Activated CD8-positive, alpha-beta memory T cell treated with anti-CD3 and anti-CD28 coated beads for 36 hours (primary cell): ENCODE results near the gene STAG3. TPM values are rescaled to one million over a fixed set of nuclear protein-coding genes. Genes with fewer than 3 reads are reported as not detected.
"Not testable (repeated sequence)": the region's sequence is repeated elsewhere in the genome, so short reads cannot be mapped to it uniquely, and the experiment has no call there.

Experiments used
- CTCF ChIA-PET: fragments of 350-600 bp; sonication (Branson Sonifier 250); formaldehyde crosslinking; loops from one replicate; lab custom pipeline; 2021; ENCODE audit warnings: antibody characterized with exemption; lab: Charles Lee
- POLR2A ChIA-PET: fragments of 350-600 bp; sonication (Branson Sonifier 250); formaldehyde crosslinking; loops from one replicate; lab custom pipeline; 2021; ENCODE audit warnings: antibody characterized with exemption; lab: Charles Lee
- total RNA-seq, 2 experiments: library from RNA; stranded (reverse); gene quantifications; one replicate each; pipeline ENCODE4 v1.2.3, GENCODE V29; 2021

Gene STAG3, protein sequence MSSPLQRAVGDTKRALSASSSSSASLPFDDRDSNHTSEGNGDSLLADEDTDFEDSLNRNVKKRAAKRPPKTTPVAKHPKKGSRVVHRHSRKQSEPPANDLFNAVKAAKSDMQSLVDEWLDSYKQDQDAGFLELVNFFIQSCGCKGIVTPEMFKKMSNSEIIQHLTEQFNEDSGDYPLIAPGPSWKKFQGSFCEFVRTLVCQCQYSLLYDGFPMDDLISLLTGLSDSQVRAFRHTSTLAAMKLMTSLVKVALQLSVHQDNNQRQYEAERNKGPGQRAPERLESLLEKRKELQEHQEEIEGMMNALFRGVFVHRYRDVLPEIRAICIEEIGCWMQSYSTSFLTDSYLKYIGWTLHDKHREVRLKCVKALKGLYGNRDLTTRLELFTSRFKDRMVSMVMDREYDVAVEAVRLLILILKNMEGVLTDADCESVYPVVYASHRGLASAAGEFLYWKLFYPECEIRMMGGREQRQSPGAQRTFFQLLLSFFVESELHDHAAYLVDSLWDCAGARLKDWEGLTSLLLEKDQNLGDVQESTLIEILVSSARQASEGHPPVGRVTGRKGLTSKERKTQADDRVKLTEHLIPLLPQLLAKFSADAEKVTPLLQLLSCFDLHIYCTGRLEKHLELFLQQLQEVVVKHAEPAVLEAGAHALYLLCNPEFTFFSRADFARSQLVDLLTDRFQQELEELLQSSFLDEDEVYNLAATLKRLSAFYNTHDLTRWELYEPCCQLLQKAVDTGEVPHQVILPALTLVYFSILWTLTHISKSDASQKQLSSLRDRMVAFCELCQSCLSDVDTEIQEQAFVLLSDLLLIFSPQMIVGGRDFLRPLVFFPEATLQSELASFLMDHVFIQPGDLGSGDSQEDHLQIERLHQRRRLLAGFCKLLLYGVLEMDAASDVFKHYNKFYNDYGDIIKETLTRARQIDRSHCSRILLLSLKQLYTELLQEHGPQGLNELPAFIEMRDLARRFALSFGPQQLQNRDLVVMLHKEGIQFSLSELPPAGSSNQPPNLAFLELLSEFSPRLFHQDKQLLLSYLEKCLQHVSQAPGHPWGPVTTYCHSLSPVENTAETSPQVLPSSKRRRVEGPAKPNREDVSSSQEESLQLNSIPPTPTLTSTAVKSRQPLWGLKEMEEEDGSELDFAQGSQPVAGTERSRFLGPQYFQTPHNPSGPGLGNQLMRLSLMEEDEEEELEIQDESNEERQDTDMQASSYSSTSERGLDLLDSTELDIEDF
- total RNA-seq, result 1 to 10 TPM; 6.2 to 7.1 TPM

DNA sequence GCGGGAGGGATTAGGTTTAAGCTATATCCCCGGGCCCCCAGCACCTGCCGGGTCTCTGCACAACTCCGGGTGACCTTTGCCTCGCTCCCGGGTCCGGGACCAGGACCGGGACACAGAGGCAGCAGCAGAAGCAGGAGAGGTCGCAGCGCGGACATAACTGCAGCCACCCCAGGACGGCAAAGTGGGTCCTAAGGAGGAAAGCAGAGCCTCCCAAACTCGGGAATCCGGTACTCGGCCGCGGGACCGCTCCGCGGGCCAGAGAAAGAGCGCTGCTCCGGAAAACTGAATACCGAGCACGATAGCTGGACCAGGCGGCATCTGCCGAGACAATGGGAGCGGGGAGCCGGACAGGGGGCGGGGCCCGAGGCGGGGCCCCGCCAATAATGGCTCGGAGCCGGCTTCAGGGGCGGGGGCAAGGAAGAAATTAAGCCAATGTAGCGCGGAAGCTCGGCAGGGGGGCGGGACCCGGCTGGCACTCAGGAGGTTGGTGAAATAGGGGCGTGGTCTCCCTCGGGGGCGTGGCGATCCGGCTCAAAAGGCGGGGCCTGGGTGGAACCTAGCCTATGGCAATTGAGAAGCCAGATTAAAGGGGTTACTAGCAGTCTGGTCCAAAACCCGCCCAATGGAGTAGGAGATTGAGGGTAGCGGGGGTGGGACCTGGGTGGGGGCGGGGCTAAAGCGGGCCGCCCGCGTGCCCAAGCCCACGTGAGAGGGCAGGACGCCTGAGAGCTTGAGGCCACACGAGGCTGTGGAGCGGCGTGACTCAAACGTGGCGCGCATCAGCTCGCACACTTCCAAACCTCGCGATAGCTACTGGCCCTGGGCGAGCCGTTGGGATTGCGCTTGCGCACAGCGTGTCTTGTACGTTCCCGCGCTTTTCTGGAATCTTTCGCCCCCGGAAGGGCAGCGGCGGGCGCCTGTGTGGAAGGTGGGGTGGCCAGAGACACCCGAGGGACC is at the start of gene STAG3, which contains the start of gene GPC2:
STAG3 (plus strand) TSS at position 874 of the 957 bp plus-strand sequence. CDS start 2,639 bp downstream, outside the sequence.
GPC2 (minus strand) TSS at position 337 of the 957 bp plus-strand sequence; CDS start at position 155, 182 bp downstream.
- ChIA-PET POLR2A (interaction anchor here (0.5 to 1.0 kb wide), 3 partner anchors 9 to 497 kb away, joined by 3 to 4 read pairs (median 3); partner anchors contain the start of genes GAL3ST4 and ZCWPW1), CTCF (interaction anchor here (0.6 to 1.7 kb wide), 3 partner anchors 9 to 41 kb away, joined by 4 to 5 read pairs (median 4); partner anchors contain the start of gene GAL3ST4)

DNA sequence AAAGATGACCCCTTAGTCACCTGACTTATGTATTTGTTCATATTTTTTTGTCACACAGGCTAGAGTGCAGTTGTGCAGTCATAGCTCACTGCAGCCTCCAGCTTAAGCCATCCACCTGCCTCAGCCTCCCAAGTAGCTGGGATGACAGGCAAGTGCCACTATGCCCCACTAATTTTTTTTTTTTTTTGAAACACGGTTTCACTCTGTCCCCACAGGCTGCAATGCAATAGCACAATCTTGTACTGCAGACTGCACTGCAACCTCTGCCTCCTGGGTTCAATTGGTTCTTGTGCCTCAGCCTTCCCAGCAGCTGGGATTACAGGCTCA is 49.1 kb upstream of the STAG3 start:
- CTCF ChIA-PET, result interaction anchor here (0.8 to 1.7 kb wide), 2 partner anchors 18 to 27 kb away, joined by 3 to 11 read pairs; partner anchors contain the start of genes AP4M1 and MCM7
- POLR2A ChIA-PET, result interaction anchor here (0.8 to 1.0 kb wide), 2 partner anchors 19 to 27 kb away, joined by 3 to 6 read pairs; partner anchors contain the start of genes AP4M1 and MCM7

DNA sequence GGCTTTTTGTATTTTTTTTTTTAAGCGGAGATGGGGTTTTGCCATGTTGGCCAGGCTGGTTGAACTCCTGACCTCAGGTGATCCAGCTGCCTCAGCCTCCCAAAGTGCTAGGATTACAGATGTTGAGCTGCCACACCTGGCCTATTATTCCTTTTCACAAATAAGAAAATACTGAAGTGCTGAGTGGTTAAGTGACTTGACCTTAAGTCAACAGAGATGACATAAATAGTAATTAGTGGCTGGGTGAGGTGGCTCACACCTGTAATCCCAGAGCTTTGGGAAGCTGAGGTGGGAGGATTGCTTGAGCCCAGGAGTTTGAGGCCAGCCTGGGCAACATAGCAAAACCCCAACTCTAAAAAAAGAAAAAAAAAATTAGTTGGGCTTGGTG is 47.5 kb upstream of the STAG3 start:
- ChIA-PET CTCF (interaction anchor here (0.6 to 3.7 kb wide), 13 partner anchors 9 to 277 kb away, joined by 3 to 16 read pairs (median 3); partner anchors contain the start of gene AP4M1), POLR2A (interaction anchor here (0.7 to 1.0 kb wide), 2 partner anchors 8 to 299 kb away, joined by 3 to 4 read pairs; partner anchors contain the start of gene ZCWPW1)

DNA sequence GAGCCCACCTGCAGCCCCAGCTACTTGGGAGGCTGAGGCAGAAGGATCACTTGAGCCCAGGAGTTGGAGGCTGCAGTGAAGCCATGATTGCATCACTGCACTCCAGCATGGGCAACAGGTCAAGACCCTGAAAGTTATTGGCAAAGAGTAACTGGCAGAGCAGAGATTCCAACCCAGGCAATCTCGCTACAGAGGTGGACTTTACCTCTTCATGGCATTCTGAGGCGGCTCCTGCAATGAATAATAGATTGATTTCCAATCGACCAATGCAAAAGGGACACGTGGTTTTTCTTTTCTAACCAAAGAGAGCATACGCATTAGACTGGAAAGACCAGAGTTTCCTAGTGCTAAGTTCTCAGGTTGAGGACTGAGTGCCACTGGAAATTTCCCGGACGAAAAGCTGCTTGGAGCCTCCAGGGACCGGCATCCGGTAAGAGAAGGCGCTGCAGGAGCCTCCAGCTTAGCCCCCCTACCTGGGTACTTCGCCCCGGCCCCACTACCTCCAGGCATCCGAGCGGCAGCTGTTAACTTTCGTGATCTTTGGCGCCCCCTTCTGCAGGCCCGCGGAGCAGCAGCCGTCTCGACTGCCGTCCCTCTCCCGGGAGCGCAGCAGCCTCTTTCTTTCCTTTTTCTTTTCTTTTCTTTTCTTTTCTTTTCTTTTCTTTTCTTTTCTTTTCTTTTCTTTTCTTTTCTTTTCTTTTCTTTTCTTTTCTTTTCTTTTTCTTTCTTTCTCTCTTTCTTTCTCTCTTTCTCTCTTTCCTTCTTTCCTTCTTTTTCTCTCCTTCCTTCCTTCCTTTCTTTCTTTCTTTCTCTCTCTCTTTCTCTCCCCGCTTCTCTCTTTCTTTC is 46.9 kb upstream of the STAG3 start:
- ChIA-PET POLR2A (interaction anchor here (0.7 to 1.0 kb wide), 2 partner anchors 298 to 499 kb away, joined by 3 to 11 read pairs; partner anchors contain the start of gene ZCWPW1), CTCF (interaction anchor here (0.6 to 3.7 kb wide), 14 partner anchors 10 to 276 kb away, joined by 3 to 16 read pairs (median 3); partner anchors contain the start of gene AP4M1)

DNA sequence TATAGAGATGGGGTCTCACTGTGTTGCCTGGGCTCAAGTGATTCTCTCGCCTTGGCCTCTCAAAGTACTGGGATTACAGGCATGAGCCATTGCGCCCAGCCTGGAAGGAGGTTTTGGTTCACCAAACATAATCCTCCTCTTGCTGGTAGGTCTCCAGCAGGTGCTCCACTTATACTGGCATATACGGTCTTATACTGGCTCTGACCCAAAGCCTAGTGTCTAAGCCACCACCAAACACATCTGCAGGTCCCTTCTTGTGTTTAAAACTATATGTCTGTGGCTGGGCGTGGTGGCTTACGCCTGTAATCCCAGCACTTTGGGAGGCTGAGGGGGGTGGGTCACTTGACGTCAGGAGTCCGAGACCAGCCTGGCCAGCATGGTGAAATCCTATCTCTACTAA is 45.6 kb upstream of the STAG3 start:
- CTCF ChIA-PET, result interaction anchor here (0.8 to 3.7 kb wide), 12 partner anchors 11 to 318 kb away, joined by 3 to 16 read pairs (median 6); partner anchors contain the start of gene LAMTOR4
- POLR2A ChIA-PET, result no interaction called here

DNA sequence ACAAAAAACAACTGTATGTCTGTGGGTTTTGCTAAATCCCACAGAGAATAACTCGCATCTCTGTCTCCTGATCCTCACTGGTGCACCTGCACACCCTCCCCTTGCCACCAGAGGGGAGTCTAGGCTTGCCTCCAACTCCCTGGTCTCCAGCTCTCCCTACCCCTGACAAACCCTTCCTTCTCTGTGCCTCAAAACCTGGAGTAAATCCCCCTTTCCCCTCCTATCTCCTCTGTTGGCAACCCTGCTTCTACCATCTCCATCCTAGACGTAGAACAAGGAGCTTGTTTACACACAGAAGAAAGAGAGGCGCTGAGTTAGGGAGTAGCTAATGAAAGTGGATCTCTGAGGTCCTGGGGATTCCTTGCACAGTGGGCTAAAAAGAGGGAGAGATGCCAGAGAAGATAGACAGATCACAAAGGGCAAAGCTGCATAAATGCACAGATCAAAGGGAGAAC is 45.0 kb upstream of the STAG3 start:
- ChIA-PET POLR2A (no interaction called here), CTCF (interaction anchor here (0.8 to 3.7 kb wide), 13 partner anchors 12 to 318 kb away, joined by 3 to 16 read pairs (median 6); partner anchors contain the start of gene LAMTOR4)

DNA sequence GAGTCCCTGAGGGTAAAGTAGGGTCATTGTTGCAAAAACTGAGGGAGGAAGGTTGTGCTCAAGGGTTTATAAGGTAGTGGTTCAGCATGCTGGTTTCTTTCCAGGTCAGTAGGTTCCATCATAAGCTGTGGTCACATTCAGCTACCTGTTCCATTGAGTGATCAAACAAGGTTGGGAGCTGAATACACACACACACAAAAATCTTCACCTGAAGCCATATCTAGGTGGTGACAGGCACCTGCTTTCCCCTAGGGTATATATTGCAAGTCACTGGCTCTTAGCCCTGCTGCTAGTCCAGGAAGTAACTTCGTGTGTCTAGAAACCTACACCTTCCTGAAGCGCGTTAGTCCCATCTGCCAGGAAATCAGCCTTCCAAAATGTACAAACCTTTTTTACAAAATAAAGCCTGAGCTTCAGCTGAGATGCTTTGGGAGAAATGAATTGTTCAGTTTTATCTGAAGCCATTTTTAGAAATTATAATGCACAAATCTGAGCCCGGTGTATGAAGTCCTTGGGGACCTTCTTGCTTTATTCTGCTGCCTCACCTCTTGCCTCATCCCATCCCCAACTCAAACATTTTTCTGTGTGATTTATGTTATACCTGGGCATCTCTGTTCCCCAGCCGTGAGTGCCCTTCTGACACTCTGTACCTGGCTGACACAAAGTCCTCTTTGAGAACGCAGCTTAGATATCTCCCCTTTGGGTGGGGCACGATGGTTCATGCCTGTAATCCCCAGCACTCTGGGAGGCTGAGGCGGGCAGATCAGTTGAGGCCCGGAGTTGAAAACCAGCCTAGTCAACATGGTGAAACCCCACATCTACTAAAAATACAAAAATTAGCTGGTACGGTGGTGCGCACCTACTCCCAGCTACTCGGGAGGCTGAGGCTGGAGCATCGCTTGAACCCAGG is 39.6 kb upstream of the STAG3 start:
- CTCF ChIA-PET, result interaction anchor here (1.0 kb wide), 1 partner anchor 79 kb away, joined by 4 read pairs; no protein-coding TSS in a partner anchor
- POLR2A ChIA-PET, result interaction anchor here (0.6 kb wide), 2 partner anchors 8 to 32 kb away, joined by 3 to 4 read pairs; no protein-coding TSS in a partner anchor

DNA sequence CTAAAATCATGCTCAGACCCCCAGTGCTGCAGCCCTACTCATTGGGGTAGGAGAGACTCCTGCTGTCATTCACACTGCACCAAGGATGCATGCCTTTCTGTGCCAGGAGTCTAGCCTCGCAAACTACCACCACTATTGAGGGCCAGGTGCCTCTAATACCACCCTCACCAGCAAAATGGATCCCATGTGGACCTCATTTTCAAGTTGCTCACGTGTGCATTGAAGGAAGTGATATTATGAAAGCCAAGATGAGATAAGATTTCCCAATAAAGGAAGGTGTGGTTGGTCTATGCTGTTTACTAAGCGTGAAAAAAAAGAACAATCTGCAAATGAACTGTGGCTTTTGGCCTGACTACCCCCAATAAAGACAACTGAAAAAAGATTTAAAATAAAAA is 36.2 kb upstream of the STAG3 start:
- CTCF ChIA-PET, result interaction anchor here (0.8 to 1.2 kb wide), 2 partner anchors 11 to 12 kb away, joined by 3 to 4 read pairs; no protein-coding TSS in a partner anchor

DNA sequence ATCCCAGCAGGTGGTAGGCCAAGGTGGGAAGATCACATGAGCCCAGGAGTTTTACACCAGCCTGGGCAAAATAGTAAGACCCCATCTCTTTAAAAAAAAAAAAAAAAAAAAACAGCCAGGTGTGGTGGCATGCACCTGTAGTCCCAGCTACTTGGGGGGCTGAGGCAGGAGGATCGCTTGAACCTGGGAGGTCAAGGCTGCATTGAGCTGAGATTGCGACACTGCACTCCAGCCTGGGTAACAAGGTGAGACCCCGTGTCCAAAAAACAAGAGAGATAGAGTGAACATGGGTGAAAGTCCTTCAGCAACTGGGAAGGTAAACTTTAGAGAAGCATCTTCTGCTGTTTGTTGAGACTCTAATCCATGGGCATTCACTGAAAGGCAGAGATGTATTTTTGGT is 35.3 kb upstream of the STAG3 start:
- CTCF ChIA-PET, result interaction anchor here (0.6 to 0.8 kb wide), 3 partner anchors 13 to 35 kb away, joined by 4 to 5 read pairs (median 4); partner anchors contain the start of gene STAG3
- POLR2A ChIA-PET, result no interaction called here

More for the DNA sequence above, 36.2 kb upstream of the STAG3 start:
- POLR2A ChIA-PET, result no interaction called here

DNA sequence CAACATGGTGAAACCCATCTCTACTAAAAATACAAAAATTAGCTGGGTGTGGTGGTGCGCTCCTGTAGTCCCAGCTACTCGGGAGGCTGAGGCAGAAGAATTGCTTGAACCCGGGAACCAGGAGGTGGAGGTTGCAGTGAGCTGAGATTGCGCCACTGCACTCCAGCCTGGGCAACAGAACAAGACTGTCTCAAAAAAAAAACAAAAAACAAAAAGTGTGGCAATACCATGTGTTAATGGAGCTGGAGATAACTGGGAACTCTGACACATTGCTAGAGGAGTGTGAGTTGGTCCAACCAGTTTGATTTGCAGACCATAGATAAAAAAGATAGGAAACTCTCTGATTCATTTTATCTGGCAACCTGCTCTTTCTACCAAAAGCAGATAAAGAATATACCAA is 31.4 kb upstream of the STAG3 start:
- POLR2A ChIA-PET, result not testable (repeated sequence)
- CTCF ChIA-PET, result interaction anchor here (0.5 to 1.7 kb wide), 3 partner anchors 11 to 18 kb away, joined by 3 to 6 read pairs (median 3); no protein-coding TSS in a partner anchor

DNA sequence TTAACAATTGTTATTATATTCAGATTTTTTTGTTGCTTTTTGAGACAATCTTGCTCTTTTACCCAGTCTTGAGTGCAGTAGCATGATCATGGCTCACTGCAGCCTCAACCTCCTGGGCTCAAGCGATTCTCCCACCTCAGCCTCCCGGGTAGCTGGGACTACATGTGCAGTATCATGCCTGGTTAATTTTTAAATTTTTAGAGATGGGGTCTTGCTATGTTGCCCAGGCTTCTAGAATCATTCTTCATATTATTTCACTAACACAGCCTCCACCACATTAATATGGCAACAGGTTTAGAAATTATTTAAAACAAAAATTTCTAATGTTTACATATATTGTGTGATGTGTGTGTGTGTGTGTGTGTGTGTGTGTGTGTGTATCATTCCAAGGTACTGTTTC is 30.4 kb upstream of the STAG3 start:
- ChIA-PET CTCF (interaction anchor here (0.7 to 1.7 kb wide), 3 partner anchors 13 to 21 kb away, joined by 3 to 6 read pairs (median 4); no protein-coding TSS in a partner anchor), POLR2A (interaction anchor here (0.5 to 1.1 kb wide), 5 partner anchors 19 to 125 kb away, joined by 3 to 6 read pairs (median 3); no protein-coding TSS in a partner anchor)

DNA sequence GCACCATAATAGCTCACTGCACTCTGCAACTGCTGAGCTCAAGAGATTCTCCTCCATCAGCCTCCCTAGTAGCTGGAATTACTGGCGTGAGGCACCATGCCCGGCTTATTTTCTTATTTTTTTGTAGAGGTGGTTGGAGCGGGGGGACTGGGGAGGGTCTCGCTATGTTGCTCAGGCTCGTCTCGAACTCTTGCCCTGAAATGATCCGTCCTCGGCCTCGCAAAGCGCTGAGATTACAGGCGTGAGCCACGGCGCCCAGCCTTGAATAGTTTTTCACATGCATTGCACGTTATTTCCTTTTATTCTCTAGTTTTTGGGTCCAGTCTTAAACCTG is 29.5 kb upstream of the STAG3 start:
- CTCF ChIA-PET, result interaction anchor here (0.5 to 1.7 kb wide), 7 partner anchors 13 to 63 kb away, joined by 3 to 6 read pairs (median 5); no protein-coding TSS in a partner anchor
- POLR2A ChIA-PET, result interaction anchor here (0.6 to 1.2 kb wide), 7 partner anchors 9 to 755 kb away, joined by 3 to 6 read pairs (median 3); no protein-coding TSS in a partner anchor

DNA sequence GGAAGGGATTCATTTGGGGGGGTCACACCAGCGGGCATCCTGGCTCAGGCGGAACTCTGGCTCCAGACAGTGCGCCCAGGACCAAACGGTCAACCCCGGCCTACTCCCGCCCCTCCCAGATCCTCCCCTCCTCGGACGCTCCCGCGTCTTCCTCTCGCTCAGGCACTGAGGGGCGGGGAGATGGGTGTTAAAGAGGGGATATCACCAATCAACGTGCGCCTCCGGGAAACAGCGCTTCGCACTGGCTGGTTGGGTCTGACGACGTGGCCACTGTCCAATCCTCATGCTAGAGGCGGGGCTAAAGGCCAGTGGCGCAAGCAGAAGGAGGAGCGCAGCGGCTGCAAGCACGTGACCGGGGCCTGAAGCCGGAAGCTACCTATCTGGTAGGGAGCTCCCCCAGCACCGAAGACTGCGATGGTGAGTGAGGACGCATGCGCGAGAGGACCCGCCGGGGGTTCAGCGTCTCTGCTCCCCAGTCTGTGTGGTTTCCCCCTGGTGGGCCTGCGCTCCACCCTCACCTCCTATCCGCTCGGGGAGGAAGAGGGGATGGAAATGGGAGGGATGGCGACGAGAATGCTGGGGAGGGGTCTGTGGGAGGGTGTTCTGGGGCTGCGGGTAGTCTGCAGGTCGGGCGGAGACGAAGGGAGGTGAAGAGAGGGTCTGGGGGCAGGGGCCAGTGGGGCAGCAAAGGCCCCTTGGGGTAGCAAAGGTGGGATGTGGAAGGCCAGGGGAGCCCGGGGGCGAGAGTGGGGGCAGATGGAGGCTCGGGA is 29.0 kb upstream of the STAG3 start, which contains the start of gene LAMTOR4:
LAMTOR4 (plus strand) TSS at position 360 of the 770 bp plus-strand sequence; CDS start at position 415, 55 bp downstream.
- CTCF ChIA-PET, result interaction anchor here (0.5 to 1.2 kb wide), 5 partner anchors 15 to 159 kb away, joined by 3 to 5 read pairs (median 5); no protein-coding TSS in a partner anchor
- POLR2A ChIA-PET, result interaction anchor here (0.6 to 1.2 kb wide), 9 partner anchors 8 to 755 kb away, joined by 3 to 6 read pairs (median 3); partner anchors contain the start of gene MBLAC1
